HepG2 (cell line): ENCODE data around the gene KHK. TPM values are rescaled to one million over a fixed set of nuclear protein-coding genes. Genes with fewer than 3 reads are reported as not detected.
A peak's percentile ranks its signal among the peaks of the same experiment; 100 is the strongest.

Source experiments
- ATF7 ChIP-seq, 2 experiments: fragments of 450-650 bp in 1 of 2; sonication (generic) in 1 of 2; formaldehyde crosslinking in 1 of 2; IDR thresholded peaks; 2 replicates each; pipeline versions ENCODE4 v1.4.0 to v1.6.1; 2016 to 2020; ENCODE audit warnings: antibody characterized with exemption in 1 of 2, mild to moderate bottlenecking in 1 of 2, missing genetic modification reagents in 1 of 2
- CEBPB ChIP-seq: IDR thresholded peaks from 2 replicates; pipeline ENCODE4 v1.6.1; 2011; ENCODE audit warnings: low read depth, low read length, improper control_type of control experiment, borderline replicate concordance
- ELF3 ChIP-seq: IDR thresholded peaks from 2 replicates; pipeline ENCODE4 v1.6.1; 2016; ENCODE audit warnings: missing genetic modification reagents, missing compliant biosample characterization
- FOXP1 ChIP-seq, 2 experiments: fragments of 450-650 bp in 1 of 2; IDR thresholded peaks; 2 replicates each; pipeline ENCODE4 v1.6.1; 2017 to 2018; ENCODE audit warnings: antibody characterized with exemption in 1 of 2
- HNRNPUL1 ChIP-seq: fragments of 200-400 bp; formaldehyde crosslinking; IDR thresholded peaks from 2 replicates; pipeline ENCODE4 v1.6.1; 2017; ENCODE audit warnings: low read depth, mild to moderate bottlenecking, low read length, moderate library complexity
- KDM3A ChIP-seq: IDR thresholded peaks from 2 replicates; pipeline ENCODE4 v1.6.1; 2018; ENCODE audit warnings: low read depth, missing compliant biosample characterization
- PHF8 ChIP-seq: sonication (generic); formaldehyde crosslinking; IDR thresholded peaks from 2 replicates; pipeline ENCODE4 v1.5.0; 2020; ENCODE audit warnings: missing genetic modification reagents
- REST ChIP-seq, 2 experiments: IDR thresholded peaks; 2 replicates each; pipeline ENCODE4 v1.6.1; 2011 to 2012; ENCODE audit warnings: low read length in 2 of 2, borderline replicate concordance in 1 of 2, low read depth in 1 of 2, mild to moderate bottlenecking in 1 of 2, moderate library complexity in 1 of 2
- SNAPC4 ChIP-seq: sonication (generic); formaldehyde crosslinking; IDR thresholded peaks from 2 replicates; pipeline ENCODE4 v1.4.0; 2020; ENCODE audit warnings: mild to moderate bottlenecking, missing genetic modification reagents
- XBP1 ChIP-seq: sonication (generic); formaldehyde crosslinking; IDR thresholded peaks from 2 replicates; pipeline ENCODE4 v1.5.0; 2020; ENCODE audit warnings: missing genetic modification reagents
- ZNF235 ChIP-seq: sonication (generic); formaldehyde crosslinking; IDR thresholded peaks from 2 replicates; pipeline ENCODE4 v1.8.1; 2023; ENCODE audit warnings: mild to moderate bottlenecking, missing genetic modification reagents, borderline replicate concordance
- ZNF614 ChIP-seq: IDR thresholded peaks from 2 replicates; pipeline ENCODE4 v1.6.1; 2018; ENCODE audit warnings: missing biosample characterization, missing genetic modification reagents, inconsistent platforms, borderline replicate concordance
- ZNF615 ChIP-seq: sonication (generic); formaldehyde crosslinking; IDR thresholded peaks from 2 replicates; pipeline ENCODE4 v1.5.0; 2020; ENCODE audit warnings: mild to moderate bottlenecking, missing genetic modification reagents, borderline replicate concordance
- ZNF747 ChIP-seq: sonication (generic); formaldehyde crosslinking; IDR thresholded peaks from 2 replicates; pipeline ENCODE4 v1.8.1; 2023; ENCODE audit warnings: missing genetic modification reagents, mild to moderate bottlenecking, borderline replicate concordance
- ZNF775 ChIP-seq: sonication (generic); formaldehyde crosslinking; IDR thresholded peaks from 2 replicates; pipeline ENCODE4 v1.4.0; 2020; ENCODE audit warnings: missing genetic modification reagents, mild to moderate bottlenecking, moderate library complexity, borderline replicate concordance
- ZNF816 ChIP-seq: sonication (generic); formaldehyde crosslinking; IDR thresholded peaks from 2 replicates; pipeline ENCODE4 v1.8.0; 2022; ENCODE audit warnings: missing genetic modification reagents, mild to moderate bottlenecking, borderline replicate concordance
- polyA plus RNA-seq, 8 experiments: library from polyadenylated mRNA; depleted of rRNA in 3 of 8; stranded (reverse) in 7 of 8; unstranded in 1 of 8; fragments of >200 nt; fragmentation: Illumina TruSeq in 4 of 8; extraction: Trizol in 4 of 8; gene quantifications; 2 replicates each; pipeline versions ENCODE4 v1.2.1 to v1.2.3, GENCODE V29; 2011 to 2016; ENCODE audit warnings: low read depth in 4 of 8, missing spikeins in 1 of 8, mixed read lengths in 1 of 8; ENCODE audit not compliant: insufficient read depth in 1 of 8
- total RNA-seq, 5 experiments: library from RNA; depleted of rRNA; stranded (reverse); fragments of >200 nt; fragmentation: Illumina TruSeq; extraction: Trizol; gene quantifications; 2 replicates each; pipeline ENCODE4 v1.2.3, GENCODE V29; 2016; ENCODE audit warnings: low read depth in 1 of 5
- TF ChIP-seq, protein P1 (sequence below): sonication (generic); formaldehyde crosslinking; IDR thresholded peaks from 2 replicates; pipeline ENCODE4 v1.5.0; 2020; ENCODE audit warnings: missing genetic modification reagents
- TF ChIP-seq, protein P2 (sequence below): sonication (generic); formaldehyde crosslinking; IDR thresholded peaks from 2 replicates; pipeline ENCODE4 v1.4.0; 2020; ENCODE audit warnings: mild to moderate bottlenecking, missing genetic modification reagents

The KHK gene
- total and polyA plus RNA-seq, 2 of the 13 experiments (the other 11 are each of a cell fraction or from before 2014, with no cell fraction given): 40.9 to 99.2 TPM

- no peak for TF ChIP-seq SNAPC4 (CRISPR knock-in tag)
- TF ChIP-seq FOXP1 (IDR thresholded peaks at IDR 0.05): no peak
- no peak for TF ChIP-seq FOXP1 (CRISPR knock-in tag; IDR thresholded peaks at IDR 0.05)
- TF ChIP-seq ZNF816 (CRISPR knock-in tag): peak; percentile 55; the same call in 1 of the 2 replicates
- TF ChIP-seq HNRNPUL1: no peak
- TF ChIP-seq ZNF775 (CRISPR knock-in tag): no peak
- no peak for TF ChIP-seq ZNF615 (CRISPR knock-in tag)
- TF ChIP-seq ATF7 (IDR thresholded peaks at IDR 0.05): no peak
- no peak for TF ChIP-seq ATF7 (CRISPR knock-in tag; IDR thresholded peaks at IDR 0.05)
- peak; percentile 68; the same call in 1 of the 2 replicates for TF ChIP-seq KDM3A (CRISPR knock-in tag)
- TF ChIP-seq, protein P1, sequence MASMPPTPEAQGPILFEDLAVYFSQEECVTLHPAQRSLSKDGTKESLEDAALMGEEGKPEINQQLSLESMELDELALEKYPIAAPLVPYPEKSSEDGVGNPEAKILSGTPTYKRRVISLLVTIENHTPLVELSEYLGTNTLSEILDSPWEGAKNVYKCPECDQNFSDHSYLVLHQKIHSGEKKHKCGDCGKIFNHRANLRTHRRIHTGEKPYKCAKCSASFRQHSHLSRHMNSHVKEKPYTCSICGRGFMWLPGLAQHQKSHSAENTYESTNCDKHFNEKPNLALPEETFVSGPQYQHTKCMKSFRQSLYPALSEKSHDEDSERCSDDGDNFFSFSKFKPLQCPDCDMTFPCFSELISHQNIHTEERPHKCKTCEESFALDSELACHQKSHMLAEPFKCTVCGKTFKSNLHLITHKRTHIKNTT (CRISPR knock-in tag): no peak
- TF ChIP-seq REST (IDR thresholded peaks at IDR 0.05; ENCODE audit: borderline replicate concordance in 1 of 2, low read depth in 1 of 2, low read length in 2 of 2): no peak
- TF ChIP-seq, protein P2, sequence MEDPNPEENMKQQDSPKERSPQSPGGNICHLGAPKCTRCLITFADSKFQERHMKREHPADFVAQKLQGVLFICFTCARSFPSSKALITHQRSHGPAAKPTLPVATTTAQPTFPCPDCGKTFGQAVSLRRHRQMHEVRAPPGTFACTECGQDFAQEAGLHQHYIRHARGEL (CRISPR knock-in tag): no peak
- no peak for TF ChIP-seq XBP1 (CRISPR knock-in tag)
- TF ChIP-seq CEBPB: peak; percentile 97
- TF ChIP-seq ZNF614 (CRISPR knock-in tag): peak; percentile 66; the same call in 1 of the 2 replicates
- TF ChIP-seq PHF8: peak; percentile 71
- TF ChIP-seq ZNF747: no peak
- TF ChIP-seq ELF3 (CRISPR knock-in tag): peak; percentile 45; the same call in 1 of the 2 replicates
- no peak; the same call in 1 of the 2 replicates for TF ChIP-seq ZNF235
These were observed 37.0 kb downstream of the KHK start, which contains the start of gene ABHD1 (continued) for GRCh38 chr2:27123302-27124150.
